Pancreas (tissue), 10 donors: Measurements from ENCODE around the gene CEP41. TPM values are rescaled to one million over a fixed set of nuclear protein-coding genes. Genes with fewer than 3 reads are reported as not detected.

Experiments
- ATAC-seq, 4 donors: fragments of 200-7000 bp; cut with Tn5 transposase; one replicate each; pipeline versions ENCODE4 v1.8.0 to v1.9.1; 2020; ENCODE audit warnings: mild to moderate bottlenecking in 4 of 4, moderate library complexity in 4 of 4
- DNase-seq, 6 donors: peaks; one replicate each; pipeline ENCODE4 v3.0.0-alpha.2; 2020
- FAIRE-seq: peaks from 2 replicates; lab custom pipeline; 2012; peaks lifted over from hg19 to GRCh38; lab: Jason Lieb, UNC
- H3K27ac ChIP-seq, 4 donors: fragments of 200-600 bp; sonication (generic); 1 replicate in 3 of 4; 2 replicates in 1 of 4; pipeline versions ENCODE4 v1.5.0 to v1.8.0; 2020
- H3K27me3 ChIP-seq, 4 donors: fragments of 200-600 bp; one replicate each; pipeline ENCODE4 v1.8.0; 2021
- H3K36me3 ChIP-seq, 3 donors: fragments of 200-600 bp; sonication (generic) in 1 of 3; one replicate each; pipeline versions ENCODE4 v1.5.0 to v1.8.0; 2020 to 2021
- H3K4me1 ChIP-seq, 3 donors: fragments of 200-600 bp; one replicate each; pipeline ENCODE4 v1.8.0; 2021
- H3K4me3 ChIP-seq, 4 donors: fragments of 200-600 bp; sonication (generic) in 2 of 4; one replicate each; pipeline versions ENCODE4 v1.5.0 to v1.8.0; 2020 to 2021
- H3K9me3 ChIP-seq, 4 donors: fragments of 200-600 bp; one replicate each; pipeline ENCODE4 v1.8.0; 2021
- WGBS, 2 donors: extraction: QIAGEN DNeasy Blood & Tissue Kit; methylation state at CpG; one replicate each; pipeline ENCODE4 v1.1.7; 2013; 5-methylcytosine and 5-hydroxymethylcytosine counted together
- intact Hi-C, 3 donors: fragments of 100-400 bp; cut with DNase I; formaldehyde crosslinking; loops; one replicate each; pipeline versions ENCODE4 v1.11.1 to v1.14.2; 2022
- polyA plus RNA-seq, 2 donors: library from polyadenylated mRNA; stranded (reverse); fragments of 200-250 nt; gene quantifications; one replicate each; pipeline ENCODE4 v1.2.3, GENCODE V29; 2013
- total RNA-seq, 6 donors: library from RNA; stranded (reverse); fragmentation: NEBNext Ultra II Directional in 4 of 6; extraction: Animal tissue kit (Norgen Biotek cat#: 25700) in 4 of 6; gene quantifications; one replicate each; pipeline versions ENCODE4 v1.2.1 to v1.2.4, GENCODE V29; 2021 to 2023
- TF ChIP-seq, protein P1 (sequence below), 4 donors: fragments of 200-600 bp; sonication (generic) in 3 of 4; IDR thresholded peaks; one replicate each; pipeline versions ENCODE4 v1.5.0 to v1.8.0; 2021; ENCODE audit warnings: antibody characterized with exemption in 4 of 4
- donor health status: healthy with polysubstance abuse.
- donor health status: DM: no; HTN: no; CAD: no; lungs with moderate emphysema.
- donor health status: DM: no; HTN: no; CAD: no.
- donor health status: control.
- donor health status: control.
- donor health status: Bipolar disorder and iron deficiency.
- donor health status: DM: yes; HTN: yes; CAD: no.
- donor health status: DM: no; HTN: no; CAD: no.
- donor health status: DM: no; HTN: no; CAD: no.
- donor health status: DM: yes; HTN: yes; CAD: no.

CEP41 gene
- total and polyA plus RNA-seq, 8 donors: 1.8 to 10.3 (median 4.5) TPM

- no peak for ATAC-seq
- no peak for DNase-seq
- 84 to 89% methylated on average over 16 of the region's 16 CpGs for WGBS, 2 donors
Observed at GRCh38 chr7:130349911-130350782, 90.7 kb downstream of the CEP41 start.

GRCh38 chr7:130346941-130347340 is 93.9 kb downstream of the CEP41 start:
- WGBS, 2 donors: 89 to 92% methylated on average over 12 of the region's 12 CpGs
- TF ChIP-seq, protein P1, sequence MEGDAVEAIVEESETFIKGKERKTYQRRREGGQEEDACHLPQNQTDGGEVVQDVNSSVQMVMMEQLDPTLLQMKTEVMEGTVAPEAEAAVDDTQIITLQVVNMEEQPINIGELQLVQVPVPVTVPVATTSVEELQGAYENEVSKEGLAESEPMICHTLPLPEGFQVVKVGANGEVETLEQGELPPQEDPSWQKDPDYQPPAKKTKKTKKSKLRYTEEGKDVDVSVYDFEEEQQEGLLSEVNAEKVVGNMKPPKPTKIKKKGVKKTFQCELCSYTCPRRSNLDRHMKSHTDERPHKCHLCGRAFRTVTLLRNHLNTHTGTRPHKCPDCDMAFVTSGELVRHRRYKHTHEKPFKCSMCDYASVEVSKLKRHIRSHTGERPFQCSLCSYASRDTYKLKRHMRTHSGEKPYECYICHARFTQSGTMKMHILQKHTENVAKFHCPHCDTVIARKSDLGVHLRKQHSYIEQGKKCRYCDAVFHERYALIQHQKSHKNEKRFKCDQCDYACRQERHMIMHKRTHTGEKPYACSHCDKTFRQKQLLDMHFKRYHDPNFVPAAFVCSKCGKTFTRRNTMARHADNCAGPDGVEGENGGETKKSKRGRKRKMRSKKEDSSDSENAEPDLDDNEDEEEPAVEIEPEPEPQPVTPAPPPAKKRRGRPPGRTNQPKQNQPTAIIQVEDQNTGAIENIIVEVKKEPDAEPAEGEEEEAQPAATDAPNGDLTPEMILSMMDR (IDR thresholded peaks at IDR 0.05): no peak
- FAIRE-seq (no peak), ATAC-seq (no peak), DNase-seq (no peak)
- no peaks in the 10 kb centered on the region for H3K27me3 ChIP-seq
- no peak overlapping the region for H3K4me3 ChIP-seq
- no peaks in the 10 kb centered on the region for H3K36me3 ChIP-seq
- intact Hi-C loops: no loop called here
- no peaks in the 10 kb centered on the region for H3K9me3 ChIP-seq
- no peaks in the 10 kb centered on the region for H3K4me1 ChIP-seq
- no peak overlapping the region for H3K27ac ChIP-seq

More at GRCh38 chr7:130349911-130350782, 90.7 kb downstream of the CEP41 start:
- no peak for FAIRE-seq
- intact Hi-C loops: no loop called here
- Histone ChIP-seq H3K4me1 (peaks cover 0 to 8% (median 0%) of the 10 kb centered on the region in 3 donors), H3K27ac (no peak overlapping the region), H3K27me3 (no peaks in the 10 kb centered on the region), H3K9me3 (no peaks in the 10 kb centered on the region), H3K4me3 (no peak overlapping the region), H3K36me3 (no peaks in the 10 kb centered on the region)
- TF ChIP-seq, protein P1 (IDR thresholded peaks at IDR 0.05): no peak

GRCh38 chr7:130346177-130346905 is 94.5 kb downstream of the CEP41 start:
- FAIRE-seq (no peak), ATAC-seq (no peak), DNase-seq (no peak)
- no peaks in the 10 kb centered on the region for H3K9me3 ChIP-seq
- no peak overlapping the region for H3K27ac ChIP-seq
- TF ChIP-seq, protein P1 (IDR thresholded peaks at IDR 0.05): no peak
- H3K4me1 ChIP-seq: no peaks in the 10 kb centered on the region
- H3K27me3 ChIP-seq: no peaks in the 10 kb centered on the region
- H3K36me3 ChIP-seq: no peaks in the 10 kb centered on the region
- 89 to 95% methylated on average over 10 of the region's 10 CpGs for WGBS, 2 donors
- H3K4me3 ChIP-seq: no peak overlapping the region
- intact Hi-C loops: no loop called here

DNA sequence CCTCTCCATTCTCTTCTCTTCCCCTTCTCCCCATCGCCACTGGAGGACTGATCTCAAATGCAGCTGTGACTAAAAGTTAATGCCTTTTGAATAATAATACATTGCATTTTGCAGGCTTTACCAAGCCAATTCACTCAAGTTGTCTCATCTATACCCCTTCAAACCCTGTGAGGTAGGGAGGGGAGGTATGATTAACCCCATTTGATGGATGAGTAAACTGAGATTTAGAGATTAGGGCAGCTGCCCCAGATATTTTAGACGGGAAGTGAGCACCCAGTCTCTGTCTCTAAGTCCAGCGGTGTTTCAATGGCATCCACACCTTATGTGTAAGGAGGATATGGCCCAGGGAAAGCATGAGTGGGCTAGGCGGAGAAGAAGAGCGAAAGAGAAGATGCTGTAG is 95.1 kb downstream of the CEP41 start:
- Histone ChIP-seq H3K36me3 (no peaks in the 10 kb centered on the region), H3K4me1 (no peaks in the 10 kb centered on the region), H3K9me3 (no peaks in the 10 kb centered on the region), H3K4me3 (no peak overlapping the region), H3K27ac (no peak overlapping the region), H3K27me3 (no peaks in the 10 kb centered on the region)
- no peak for DNase-seq
- TF ChIP-seq, protein P1 (IDR thresholded peaks at IDR 0.05): no peak
- no peak for FAIRE-seq
- intact Hi-C loops: no loop called here
- WGBS, 2 donors: 93 to 98% methylated on average over 5 of the region's 5 CpGs
- no peak for ATAC-seq
